DND-41 (cell line): ENCODE results near the gene LRRC25.

Experiments used
- EZH2 ChIP-seq: IDR thresholded peaks from 3 replicates; pipeline ENCODE4 v1.6.1; 2012; ENCODE audit warnings: borderline replicate concordance, low read depth, mild to moderate bottlenecking, moderate library complexity, low read length, inconsistent platforms; ENCODE audit not compliant: severe bottlenecking
- TF ChIP-seq, protein P1 (sequence below): IDR thresholded peaks from 2 replicates; pipeline ENCODE4 v1.5.1; 2012; ENCODE audit warnings: borderline replicate concordance, low read length, moderate library complexity, mild to moderate bottlenecking; ENCODE audit not compliant: poor library complexity, severe bottlenecking; ENCODE audit errors: extremely low read depth

DNA sequence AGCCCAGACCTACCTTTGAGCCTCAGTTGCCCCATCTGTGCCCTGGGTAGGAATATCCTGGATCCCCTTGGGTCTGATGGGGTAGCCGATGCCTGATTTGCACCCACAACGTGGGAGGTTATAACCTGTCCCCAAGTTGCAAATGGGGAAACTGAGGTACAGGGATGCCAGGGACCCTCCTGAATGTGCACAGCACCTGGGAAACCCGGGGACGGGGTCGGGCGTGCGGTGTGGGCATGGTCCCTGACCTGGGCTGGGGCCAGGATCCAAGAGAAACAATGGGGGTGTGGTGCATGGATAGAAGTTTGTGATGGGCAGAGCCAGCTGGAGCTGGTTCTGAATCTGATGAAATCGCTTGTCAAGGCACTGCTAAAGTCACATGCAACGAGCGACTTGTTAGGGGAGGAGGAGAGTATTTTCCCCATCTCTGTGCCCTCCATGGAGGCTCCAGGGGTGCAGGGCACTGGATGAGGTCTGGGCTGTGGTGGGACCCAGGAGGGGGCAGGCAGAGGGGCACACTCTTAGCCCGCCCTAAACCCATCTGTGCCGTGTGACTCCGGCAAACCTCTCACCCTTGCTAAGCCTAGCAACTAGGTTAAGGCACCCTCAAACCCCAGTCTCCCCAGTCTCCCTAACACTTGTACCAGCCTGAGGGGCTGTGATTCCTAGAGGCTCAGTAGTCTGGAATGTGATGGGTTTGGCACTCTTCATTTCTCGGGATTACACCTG is 10.7 kb downstream of the LRRC25 start:
- TF ChIP-seq, protein P1, sequence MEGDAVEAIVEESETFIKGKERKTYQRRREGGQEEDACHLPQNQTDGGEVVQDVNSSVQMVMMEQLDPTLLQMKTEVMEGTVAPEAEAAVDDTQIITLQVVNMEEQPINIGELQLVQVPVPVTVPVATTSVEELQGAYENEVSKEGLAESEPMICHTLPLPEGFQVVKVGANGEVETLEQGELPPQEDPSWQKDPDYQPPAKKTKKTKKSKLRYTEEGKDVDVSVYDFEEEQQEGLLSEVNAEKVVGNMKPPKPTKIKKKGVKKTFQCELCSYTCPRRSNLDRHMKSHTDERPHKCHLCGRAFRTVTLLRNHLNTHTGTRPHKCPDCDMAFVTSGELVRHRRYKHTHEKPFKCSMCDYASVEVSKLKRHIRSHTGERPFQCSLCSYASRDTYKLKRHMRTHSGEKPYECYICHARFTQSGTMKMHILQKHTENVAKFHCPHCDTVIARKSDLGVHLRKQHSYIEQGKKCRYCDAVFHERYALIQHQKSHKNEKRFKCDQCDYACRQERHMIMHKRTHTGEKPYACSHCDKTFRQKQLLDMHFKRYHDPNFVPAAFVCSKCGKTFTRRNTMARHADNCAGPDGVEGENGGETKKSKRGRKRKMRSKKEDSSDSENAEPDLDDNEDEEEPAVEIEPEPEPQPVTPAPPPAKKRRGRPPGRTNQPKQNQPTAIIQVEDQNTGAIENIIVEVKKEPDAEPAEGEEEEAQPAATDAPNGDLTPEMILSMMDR: no peak
- TF ChIP-seq EZH2: no peak
